ENCODE measurements around the gene DCHS1. TPM values are rescaled to one million over a fixed set of nuclear protein-coding genes. Genes with fewer than 3 reads are reported as not detected.

The DCHS1 gene
- total and polyA plus RNA-seq, 2 of the 13 experiments (the other 11 are each of a cell fraction or from before 2014, with no cell fraction given), result under 0.01 to 0.03 TPM

GRCh38 chr11:6604081-6604626 lies 51.5 kb downstream of the DCHS1 start (continued):
- TF ChIP-seq ZNF891 (CRISPR knock-in tag; IDR thresholded peaks at IDR 0.05), result peak; percentile 58; the same call in 1 of the 2 replicates
- no peak for TF ChIP-seq PTBP1 (IDR thresholded peaks at IDR 0.05; ENCODE audit: low read depth, low read length, poor library complexity, severe bottlenecking)
- TF ChIP-seq ZNF430 (CRISPR knock-in tag; IDR thresholded peaks at IDR 0.05), result peak; percentile 58; the same call in 1 of the 2 replicates
- TF ChIP-seq TFE3 (CRISPR knock-in tag; IDR thresholded peaks at IDR 0.05), result no peak
- TF ChIP-seq ZFP91 (CRISPR knock-in tag; IDR thresholded peaks at IDR 0.05; ENCODE audit: borderline replicate concordance), result peak; percentile 68; the same call in 1 of the 2 replicates
- peak; percentile 60 for TF ChIP-seq CTCF (CRISPR knock-in tag; IDR thresholded peaks at IDR 0.05)
- no peak for TF ChIP-seq ZNF431 (CRISPR knock-in tag; IDR thresholded peaks at IDR 0.05; ENCODE audit: borderline replicate concordance, low read depth)
- TF ChIP-seq GPN1 (CRISPR knock-in tag; IDR thresholded peaks at IDR 0.05; ENCODE audit: borderline replicate concordance), result no peak
- no peak for TF ChIP-seq HINFP (CRISPR knock-in tag; IDR thresholded peaks at IDR 0.05; ENCODE audit: low read depth)
- no peak for TF ChIP-seq BCL6 (CRISPR knock-in tag; IDR thresholded peaks at IDR 0.05)
- no peak for TF ChIP-seq SETDB1 (CRISPR knock-in tag; IDR thresholded peaks at IDR 0.05; ENCODE audit: borderline replicate concordance)
- TF ChIP-seq ZNF225 (CRISPR knock-in tag; IDR thresholded peaks at IDR 0.05), result no peak
- TF ChIP-seq ZNF263 (CRISPR knock-in tag; IDR thresholded peaks at IDR 0.05), result peak; percentile 79
